ENCODE data around the gene MTAP. TPM values are rescaled to one million over a fixed set of nuclear protein-coding genes. Genes with fewer than 3 reads are reported as not detected.

The MTAP gene
- total RNA-seq, 1 donor from 2014 or later: 35.2 TPM

- no peak for ATAC-seq
- no peak for DNase-seq
- no peak overlapping the region for H3K4me3 ChIP-seq
- peaks cover 40% of the 10 kb centered on the region for H3K27me3 ChIP-seq (ENCODE audit: low read depth)
- no peaks in the 10 kb centered on the region for H3K9me3 ChIP-seq
- intact Hi-C loops (cut with DNase I): no loop called here
- H3K36me3 ChIP-seq: no peaks in the 10 kb centered on the region
- no peak overlapping the region for H3K27ac ChIP-seq
- peaks cover 15% of the 10 kb centered on the region for H3K4me1 ChIP-seq
- TF ChIP-seq CTCF (IDR thresholded peaks at IDR 0.05): no peak
These were observed 159.1 kb downstream of the MTAP start for GRCh38 chr9:21961569-21961968.

- Histone ChIP-seq H3K4me1 (peaks cover 21% of the 10 kb centered on the region), H3K36me3 (no peaks in the 10 kb centered on the region), H3K9me3 (no peaks in the 10 kb centered on the region), H3K27ac (no peak overlapping the region), H3K4me3 (peak overlapping the region; percentile 43), H3K27me3 (ENCODE audit: low read depth) (peaks cover 74% of the 10 kb centered on the region)
- DNase-seq (no peak), ATAC-seq (peak; percentile 60 to 71)
- intact Hi-C loops (cut with DNase I): no loop called here
- no peak for TF ChIP-seq CTCF (IDR thresholded peaks at IDR 0.05)
These were observed 162.5 kb downstream of the MTAP start for GRCh38 chr9:21964925-21965385.

- Histone ChIP-seq H3K4me3 (peak overlapping the region; percentile 43), H3K4me1 (peaks cover 21% of the 10 kb centered on the region), H3K27me3 (ENCODE audit: low read depth) (peaks cover 79% of the 10 kb centered on the region), H3K27ac (no peak overlapping the region), H3K9me3 (no peaks in the 10 kb centered on the region), H3K36me3 (no peaks in the 10 kb centered on the region)
- TF ChIP-seq CTCF (IDR thresholded peaks at IDR 0.05): peak; percentile 38
- ATAC-seq (peak; percentile 83 to 91), DNase-seq (no peak)
- intact Hi-C loops (cut with DNase I): no loop called here
These were observed 163.0 kb downstream of the MTAP start for GRCh38 chr9:21965401-21965951.

- TF ChIP-seq CTCF (IDR thresholded peaks at IDR 0.05): no peak
- H3K27ac ChIP-seq: no peak overlapping the region
- no peak overlapping the region for H3K4me3 ChIP-seq
- peaks cover 27% of the 10 kb centered on the region for H3K4me1 ChIP-seq
- H3K36me3 ChIP-seq: no peaks in the 10 kb centered on the region
- DNase-seq: no peak
- H3K27me3 ChIP-seq (ENCODE audit: low read depth): peaks cover 88% of the 10 kb centered on the region
- intact Hi-C loops (cut with DNase I): no loop called here
- ATAC-seq: no peak
- H3K9me3 ChIP-seq: no peaks in the 10 kb centered on the region
These were observed 163.9 kb downstream of the MTAP start for GRCh38 chr9:21966140-21966851.

- TF ChIP-seq CTCF (IDR thresholded peaks at IDR 0.05): no peak
- ATAC-seq: no peak
- Histone ChIP-seq H3K9me3 (no peaks in the 10 kb centered on the region), H3K27ac (no peak overlapping the region), H3K27me3 (ENCODE audit: low read depth) (peaks cover 96% of the 10 kb centered on the region), H3K36me3 (no peaks in the 10 kb centered on the region), H3K4me1 (peaks cover 27% of the 10 kb centered on the region), H3K4me3 (no peak overlapping the region)
- DNase-seq: no peak
- intact Hi-C loops (cut with DNase I): no loop called here
These were observed 164.7 kb downstream of the MTAP start for GRCh38 chr9:21967169-21967568.

Measured in lower lobe of right lung (tissue), 2 donors.